GM23338 (cell line): Measurements from ENCODE around the gene BCAS1. TPM values are rescaled to one million over a fixed set of nuclear protein-coding genes. Genes with fewer than 3 reads are reported as not detected.

Source experiments
- ATAC-seq: fragments of 200-7000 bp; cut with Tn5 transposase; 3 replicates; pipeline ENCODE4 v1.9.1; 2020
- DNase-seq: peaks from one replicate; pipeline ENCODE4 v3.0.0-alpha.2; 2015; ENCODE audit warnings: low spot score
- H2AFZ ChIP-seq: fragments of 200-600 bp; sonication (generic); 2 replicates; pipeline ENCODE4 v1.8.0; 2016; ENCODE audit warnings: antibody characterized with exemption, mild to moderate bottlenecking, moderate library complexity
- H3F3A ChIP-seq: fragments of 200-600 bp; sonication (generic); replicated peaks from 2 replicates; pipeline ENCODE4 v1.8.0; 2017; ENCODE audit warnings: antibody characterized with exemption, mixed run types, low read depth
- H3K27ac ChIP-seq: fragments of 200-600 bp; sonication (generic); 2 replicates; pipeline ENCODE4 v1.6.1; 2016; ENCODE audit warnings: low read depth
- H3K27me3 ChIP-seq: fragments of 200-600 bp; sonication (generic); 2 replicates; pipeline ENCODE4 v1.8.0; 2016; ENCODE audit warnings: mild to moderate bottlenecking, mixed run types, moderate library complexity; ENCODE audit not compliant: insufficient read depth
- H3K36me3 ChIP-seq: fragments of 200-600 bp; sonication (generic); 2 replicates; pipeline ENCODE4 v1.8.0; 2016; ENCODE audit warnings: mild to moderate bottlenecking; ENCODE audit not compliant: insufficient read depth
- H3K4me1 ChIP-seq: fragments of 200-600 bp; sonication (generic); 2 replicates; pipeline ENCODE4 v1.8.0; 2016; ENCODE audit warnings: mild to moderate bottlenecking, moderate library complexity; ENCODE audit not compliant: insufficient read depth
- H3K4me2 ChIP-seq: fragments of 200-600 bp; sonication (generic); 2 replicates; pipeline ENCODE4 v1.7.1; 2017; ENCODE audit warnings: mixed run types
- H3K4me3 ChIP-seq: fragments of 200-600 bp; sonication (generic); 2 replicates; pipeline ENCODE4 v1.6.1; 2016; ENCODE audit warnings: mixed run types
- H3K79me2 ChIP-seq: fragments of 200-600 bp; sonication (generic); replicated peaks from 2 replicates; pipeline ENCODE4 v1.8.0; 2017; ENCODE audit warnings: mild to moderate bottlenecking; ENCODE audit not compliant: insufficient read depth
- H3K9me2 ChIP-seq: fragments of 200-600 bp; sonication (generic); 2 replicates; pipeline ENCODE4 v1.8.0; 2017; ENCODE audit not compliant: insufficient read depth
- H4K20me1 ChIP-seq: fragments of 200-600 bp; sonication (generic); replicated peaks from 2 replicates; pipeline ENCODE4 v1.8.0; 2017; ENCODE audit warnings: mild to moderate bottlenecking; ENCODE audit not compliant: insufficient read depth
- H3K27ac Mint-ChIP-seq: 2 replicates; pipeline ENCODE4 v1.8.0; 2020; ENCODE audit warnings: inconsistent platforms, mild to moderate bottlenecking, moderate library complexity, mixed read lengths
- H3K27me3 Mint-ChIP-seq: 3 replicates; pipeline ENCODE4 v1.8.0; 2022; ENCODE audit warnings: low read depth, mild to moderate bottlenecking, moderate library complexity, mixed read lengths, inconsistent platforms; ENCODE audit not compliant: insufficient read depth, poor library complexity
- H3K36me3 Mint-ChIP-seq: 3 replicates; pipeline ENCODE4 v1.8.0; 2021; ENCODE audit warnings: low read depth, mild to moderate bottlenecking, inconsistent platforms, moderate library complexity, mixed read lengths
- H3K4me1 Mint-ChIP-seq: 3 replicates; pipeline ENCODE4 v1.8.0; 2020; ENCODE audit warnings: mild to moderate bottlenecking, inconsistent platforms, mixed read lengths
- H3K4me3 Mint-ChIP-seq: 3 replicates; pipeline ENCODE4 v1.8.0; 2021; ENCODE audit warnings: moderate library complexity, mild to moderate bottlenecking, inconsistent platforms, mixed read lengths
- H3K9me3 Mint-ChIP-seq: 3 replicates; pipeline ENCODE4 v1.8.0; 2020; ENCODE audit warnings: moderate library complexity, mild to moderate bottlenecking, inconsistent platforms, mixed read lengths
- CTCF ChIP-seq, 2 experiments: fragments of 200-600 bp in 1 of 2; sonication (generic) in 1 of 2; conservative IDR thresholded peaks; 2 replicates each; pipeline versions ENCODE4 v1.5.1 to v1.6.1; 2016 to 2017; ENCODE audit warnings: antibody characterized with exemption in 2 of 2, low read depth in 2 of 2, mild to moderate bottlenecking in 2 of 2, moderate library complexity in 1 of 2
- ETS1 ChIP-seq: IDR thresholded peaks from 2 replicates; pipeline ENCODE4 v1.6.1; 2016; ENCODE audit warnings: antibody characterized with exemption
- EZH2 ChIP-seq: fragments of 200-600 bp; sonication (generic); IDR thresholded peaks from one replicate; pipeline ENCODE4 v1.8.0; 2017; ENCODE audit warnings: antibody characterized with exemption, mild to moderate bottlenecking, low read depth; ENCODE audit not compliant: unreplicated experiment
- EZH2phosphoT487 ChIP-seq: fragments of 200-600 bp; sonication (generic); IDR thresholded peaks from one replicate; pipeline ENCODE4 v1.8.1; 2018; ENCODE audit warnings: antibody characterized with exemption; ENCODE audit not compliant: unreplicated experiment
- JUNB ChIP-seq: IDR thresholded peaks from one replicate; pipeline ENCODE4 v1.6.1; 2016; ENCODE audit warnings: antibody characterized with exemption; ENCODE audit not compliant: unreplicated experiment
- NANOG ChIP-seq: IDR thresholded peaks from 2 replicates; pipeline ENCODE4 v1.6.1; 2016; ENCODE audit warnings: antibody characterized with exemption, borderline replicate concordance
- POLR2AphosphoS5 ChIP-seq: IDR thresholded peaks from 2 replicates; pipeline ENCODE4 v1.6.1; 2016; ENCODE audit warnings: antibody characterized with exemption, low read depth
- STAT1 ChIP-seq: IDR thresholded peaks from one replicate; pipeline ENCODE4 v1.6.1; 2016; ENCODE audit warnings: antibody characterized with exemption; ENCODE audit not compliant: unreplicated experiment
- ZNF462 ChIP-seq: fragments of 250-450 bp; sonication (Bioruptor Pico); IDR thresholded peaks from 2 replicates; pipeline ENCODE4 v1.5.0; 2020; ENCODE audit warnings: mild to moderate bottlenecking, moderate library complexity
- polyA plus RNA-seq: library from polyadenylated mRNA; unstranded; fragments of >200 nt; fragmentation: Nextera tagmentation; extraction: Ambion mirVana; gene quantifications from 2 replicates; pipeline ENCODE4 v1.2.1, GENCODE V29; 2016
- total RNA-seq: library from RNA; depleted of rRNA; stranded (reverse); fragments of >200 nt; shearing (Covaris generic); gene quantifications from 2 replicates; pipeline ENCODE4 v1.2.3, GENCODE V29; 2014

BCAS1 gene
- total and polyA plus RNA-seq, 2 experiments from 2014 or later, result 0.17 to 0.19 TPM

- Histone ChIP-seq H3K4me2 (no peak overlapping the region), H3K4me1 (no peaks in the 10 kb centered on the region), H3F3A (no peaks in the 10 kb centered on the region), H3K27ac (no peak overlapping the region), H3K27me3 (no peaks in the 10 kb centered on the region), H3K4me3 (no peak overlapping the region), H3K79me2 (no peaks in the 10 kb centered on the region), H2AFZ (no peak overlapping the region), H3K36me3 (no peaks in the 10 kb centered on the region), H4K20me1 (no peaks in the 10 kb centered on the region), H3K9me2 (peaks cover 2% of the 10 kb centered on the region; the same call in 1 of the 2 replicates)
- Mint-ChIP-seq H3K4me3 (no peak overlapping the region), H3K27ac (no peak overlapping the region), H3K27me3 (no peaks in the 10 kb centered on the region), H3K4me1 (peaks cover 18% of the 10 kb centered on the region), H3K36me3 (no peaks in the 10 kb centered on the region), H3K9me3 (no peaks in the 10 kb centered on the region)
- no peak for TF ChIP-seq ETS1
- no peak for TF ChIP-seq EZH2
- TF ChIP-seq ZNF462 (CRISPR knock-in tag), result no peak
- ATAC-seq (no peak), DNase-seq (no peak)
Measured at GRCh38 chr20:53959911-53960578, 110.3 kb downstream of the BCAS1 start.

- H3K36me3 Mint-ChIP-seq, result peaks cover 3% of the 10 kb centered on the region; the same call in 2 of the 3 replicates
- H3F3A ChIP-seq, result no peaks in the 10 kb centered on the region
- no peak overlapping the region for H3K4me3 Mint-ChIP-seq
- ATAC-seq (no peak), DNase-seq (no peak)
- H3K4me2 ChIP-seq, result no peak overlapping the region
- TF ChIP-seq CTCF (conservative IDR thresholded peaks at IDR 0.05; ENCODE audit: low read depth in 2 of 2), result no peak
- no peak for TF ChIP-seq JUNB
- TF ChIP-seq EZH2phosphoT487, result no peak
- TF ChIP-seq NANOG, result no peak
- no peak for TF ChIP-seq POLR2AphosphoS5
- TF ChIP-seq STAT1, result no peak
- TF ChIP-seq EZH2, result no peak
- H3K27ac Mint-ChIP-seq, result no peak overlapping the region
- peaks cover 2% of the 10 kb centered on the region; the same call in 1 of the 2 replicates for H3K9me2 ChIP-seq
- no peaks in the 10 kb centered on the region for H3K79me2 ChIP-seq
- no peaks in the 10 kb centered on the region for H4K20me1 ChIP-seq
- no peak overlapping the region for H3K4me3 ChIP-seq
- H3K27me3 ChIP-seq, result no peaks in the 10 kb centered on the region
- no peaks in the 10 kb centered on the region for H3K27me3 Mint-ChIP-seq
- H2AFZ ChIP-seq, result 0 out of 2 replicates have a peak overlapping the region, but pooled peaks have one; percentile 64
- no peaks in the 10 kb centered on the region for H3K4me1 ChIP-seq
- peaks cover 4% of the 10 kb centered on the region for H3K9me3 Mint-ChIP-seq
- H3K4me1 Mint-ChIP-seq, result peaks cover 18% of the 10 kb centered on the region
- H3K36me3 ChIP-seq, result no peaks in the 10 kb centered on the region
- H3K27ac ChIP-seq, result no peak overlapping the region
Measured at GRCh38 chr20:53958260-53958659, 112.1 kb downstream of the BCAS1 start.
